GM12892 (cell line): ENCODE results near the gene SERTAD4.

Source experiments
- POLR2A ChIP-seq: IDR thresholded peaks from 2 replicates; pipeline ENCODE4 v1.6.1; 2011; ENCODE audit warnings: low read depth, low read length, control low read depth
- POLR2AphosphoS5 ChIP-seq: IDR thresholded peaks from 2 replicates; pipeline ENCODE4 v1.6.1; 2011; ENCODE audit warnings: low read depth, low read length, control low read depth
- TAF1 ChIP-seq: IDR thresholded peaks from 2 replicates; pipeline ENCODE4 v1.6.1; 2011; ENCODE audit warnings: low read depth, mild to moderate bottlenecking, control low read depth, low read length, borderline replicate concordance

DNA sequence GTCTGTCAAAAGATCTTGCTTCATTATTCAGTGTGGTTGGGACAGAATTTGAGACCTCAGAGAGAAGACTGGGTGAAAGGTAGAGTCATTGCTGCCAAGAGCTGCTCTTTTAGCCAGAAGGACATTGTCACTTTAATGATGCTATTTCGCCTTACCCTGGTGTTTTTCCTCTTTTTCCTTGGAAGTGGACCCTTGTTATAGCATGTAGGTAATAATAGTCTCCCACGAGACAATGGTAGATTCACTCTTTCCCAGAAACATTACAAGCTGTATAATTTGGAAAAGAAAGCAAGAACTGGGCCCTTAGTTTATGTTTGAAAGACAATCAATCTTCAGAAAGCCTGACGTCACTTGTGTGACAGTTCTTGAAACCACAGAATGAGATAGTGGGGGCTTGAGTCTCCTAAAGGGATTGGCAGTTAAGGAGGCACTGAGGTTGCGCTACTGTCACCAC lies 3.8 kb downstream of the SERTAD4 start:
- TF ChIP-seq POLR2A, result no peak
- TF ChIP-seq POLR2AphosphoS5, result no peak
- TF ChIP-seq TAF1, result no peak
